Stimulated activated CD8-positive, alpha-beta memory T cell treated with anti-CD3 and anti-CD28 coated beads, Interleukin-7, amount 100 ng/mL, for 48 hours (primary cell): Measurements from ENCODE around the gene USP1.

Experiments
- DNase-seq, 2 donors: peaks; one replicate each; pipeline ENCODE4 v3.0.0-alpha.2; 2020; ENCODE audit warnings: low read depth in 1 of 2; ENCODE audit errors: extremely low read depth in 1 of 2

Gene USP1

GRCh38 chr1:62481681-62482080, 44.8 kb downstream of the USP1 start:
- DNase-seq, result no peak

- no peak for DNase-seq
Observed at GRCh38 chr1:62484824-62485468, 48.1 kb downstream of the USP1 start.

GRCh38 chr1:62487956-62488355, 51.1 kb downstream of the USP1 start:
- no peak for DNase-seq

GRCh38 chr1:62492521-62492920, 55.7 kb downstream of the USP1 start:
- DNase-seq, result no peak

GRCh38 chr1:62493656-62494055, 56.8 kb downstream of the USP1 start:
- DNase-seq, result no peak

- no peak for DNase-seq
Observed at GRCh38 chr1:62494137-62494536, 57.3 kb downstream of the USP1 start.

- no peak for DNase-seq
Observed at GRCh38 chr1:62500210-62500609, 63.4 kb downstream of the USP1 start.
